AG04450 (cell line): ENCODE results near the gene SLC7A4. TPM values are rescaled to one million over a fixed set of nuclear protein-coding genes. Genes with fewer than 3 reads are reported as not detected.
"Not testable (repeated sequence)": the region's sequence is repeated elsewhere in the genome, so short reads cannot be mapped to it uniquely, and the experiment has no call there.

Experiments
- CTCF ChIA-PET: fragments of 300-600, 350-600 bp; formaldehyde crosslinking; extraction: SDS; loops from one replicate; lab custom pipeline; 2022; ENCODE audit warnings: antibody characterized with exemption, inconsistent platforms; lab: Charles Lee
- POLR2A ChIA-PET: fragments of 350-600 bp; formaldehyde crosslinking; extraction: SDS; loops from one replicate; lab custom pipeline; 2021; ENCODE audit warnings: antibody characterized with exemption, inconsistent platforms; lab: Yijun Ruan, JAX
- DNase-seq: peaks from one replicate; pipeline ENCODE4 v3.0.0-alpha.2; 2011; ENCODE audit warnings: low read depth, low spot score
- H3K27ac ChIP-seq: one replicate; pipeline ENCODE4 v1.5.1; 2012; ENCODE audit warnings: low read depth, low read length, control low read depth
- H3K27me3 ChIP-seq: one replicate; pipeline ENCODE4 v1.6.0; 2012; ENCODE audit warnings: low read length; ENCODE audit not compliant: control insufficient read depth, insufficient read depth
- H3K4me3 ChIP-seq: 2 replicates; pipeline ENCODE4 v1.5.1; 2011; ENCODE audit warnings: mild to moderate bottlenecking, low read depth, low read length, control low read depth
- H3K9me3 ChIP-seq: 2 replicates; pipeline ENCODE4 v1.5.1; 2012; ENCODE audit warnings: low read length; ENCODE audit not compliant: control insufficient read depth, insufficient read depth
- polyA plus RNA-seq: library from polyadenylated mRNA; depleted of rRNA; stranded (reverse); fragments of >200 nt; gene quantifications from 2 replicates; pipeline ENCODE4 v1.2.3, GENCODE V29; 2011
- TF ChIP-seq, protein P1 (sequence below): IDR thresholded peaks from 2 replicates; pipeline ENCODE4 v1.5.1; 2011; ENCODE audit warnings: low read depth, low read length, control low read depth, inconsistent platforms

Gene SLC7A4
- polyA plus RNA-seq, 1 experiment, result 0.11 TPM

DNA sequence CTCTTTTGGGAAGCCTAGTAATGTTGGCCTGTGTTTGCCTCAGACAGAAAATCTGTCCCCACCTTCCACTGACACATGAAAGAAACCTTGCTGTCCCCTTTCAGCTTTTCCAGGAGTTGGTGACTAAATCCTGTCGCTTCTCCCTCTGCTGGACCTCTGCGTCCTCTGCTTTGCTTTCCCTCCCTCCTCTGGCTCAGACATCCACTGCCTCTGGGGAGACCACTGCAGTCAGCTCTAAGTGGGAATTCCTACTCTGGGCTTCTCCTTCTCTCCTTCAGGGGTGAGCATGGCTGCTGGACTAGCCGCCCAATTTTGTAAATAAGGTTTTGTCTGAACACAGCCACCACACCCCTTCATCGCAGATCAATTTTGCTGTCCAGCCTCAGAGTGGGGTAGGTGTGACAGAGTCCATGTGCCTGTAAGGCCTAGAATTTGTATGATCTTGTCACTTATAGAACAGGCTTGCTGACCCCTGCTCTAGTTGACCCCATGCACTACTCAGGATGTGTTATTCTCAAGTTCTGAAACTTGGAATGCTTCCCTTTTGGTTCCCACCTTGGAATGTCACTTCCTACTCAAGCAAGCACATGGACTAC, 36.4 kb upstream of the SLC7A4 start:
- Histone ChIP-seq H3K4me3 (no peak overlapping the region), H3K9me3 (peaks cover 15% of the 10 kb centered on the region), H3K27ac (no peak overlapping the region), H3K27me3 (peaks cover 11% of the 10 kb centered on the region)
- ChIA-PET POLR2A (no interaction called here), CTCF (no interaction called here)
- no peak for DNase-seq
- TF ChIP-seq, protein P1, sequence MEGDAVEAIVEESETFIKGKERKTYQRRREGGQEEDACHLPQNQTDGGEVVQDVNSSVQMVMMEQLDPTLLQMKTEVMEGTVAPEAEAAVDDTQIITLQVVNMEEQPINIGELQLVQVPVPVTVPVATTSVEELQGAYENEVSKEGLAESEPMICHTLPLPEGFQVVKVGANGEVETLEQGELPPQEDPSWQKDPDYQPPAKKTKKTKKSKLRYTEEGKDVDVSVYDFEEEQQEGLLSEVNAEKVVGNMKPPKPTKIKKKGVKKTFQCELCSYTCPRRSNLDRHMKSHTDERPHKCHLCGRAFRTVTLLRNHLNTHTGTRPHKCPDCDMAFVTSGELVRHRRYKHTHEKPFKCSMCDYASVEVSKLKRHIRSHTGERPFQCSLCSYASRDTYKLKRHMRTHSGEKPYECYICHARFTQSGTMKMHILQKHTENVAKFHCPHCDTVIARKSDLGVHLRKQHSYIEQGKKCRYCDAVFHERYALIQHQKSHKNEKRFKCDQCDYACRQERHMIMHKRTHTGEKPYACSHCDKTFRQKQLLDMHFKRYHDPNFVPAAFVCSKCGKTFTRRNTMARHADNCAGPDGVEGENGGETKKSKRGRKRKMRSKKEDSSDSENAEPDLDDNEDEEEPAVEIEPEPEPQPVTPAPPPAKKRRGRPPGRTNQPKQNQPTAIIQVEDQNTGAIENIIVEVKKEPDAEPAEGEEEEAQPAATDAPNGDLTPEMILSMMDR, result no peak

DNA sequence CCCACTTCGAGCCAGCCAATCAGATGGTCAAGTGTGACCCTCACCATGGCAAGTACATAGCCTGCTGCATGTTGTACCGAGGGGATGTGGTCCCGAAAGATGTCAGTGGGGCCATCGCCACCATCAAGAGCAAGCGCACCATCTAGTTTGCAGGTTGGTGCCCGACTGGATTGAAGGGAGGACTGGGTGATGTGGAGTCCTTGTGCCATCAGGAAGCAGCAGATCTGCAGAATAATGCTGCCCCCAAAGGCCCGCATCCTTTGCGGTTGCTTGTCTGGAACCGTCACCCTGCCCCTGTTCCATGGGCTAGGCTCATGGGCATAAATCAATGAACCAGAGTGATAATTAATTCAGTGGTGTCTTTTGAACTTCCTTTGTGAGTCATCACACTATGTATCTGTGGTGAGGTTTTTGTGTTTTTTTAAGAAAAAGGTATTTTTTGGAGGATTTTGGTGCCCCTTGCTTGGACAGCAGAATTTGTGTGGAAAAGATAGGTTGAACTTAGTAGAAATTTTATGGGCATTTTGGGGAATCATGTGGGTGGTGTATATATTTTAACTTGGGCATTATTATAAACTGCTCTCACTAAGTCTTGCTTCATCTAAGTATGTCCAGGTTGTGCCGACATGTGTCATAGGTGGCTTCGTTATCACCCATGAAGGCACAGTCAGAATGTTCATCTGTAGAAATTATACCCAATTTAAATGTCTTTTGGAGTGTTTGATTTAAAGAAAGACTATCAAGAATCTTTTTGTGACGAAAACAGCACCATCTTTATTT, 35.7 kb upstream of the SLC7A4 start:
- Histone ChIP-seq H3K9me3 (peaks cover 15% of the 10 kb centered on the region), H3K27ac (no peak overlapping the region), H3K27me3 (peaks cover 11% of the 10 kb centered on the region), H3K4me3 (no peak overlapping the region)
- TF ChIP-seq, protein P1, result no peak
- CTCF ChIA-PET, result no interaction called here
- POLR2A ChIA-PET, result no interaction called here
- no peak for DNase-seq

DNA sequence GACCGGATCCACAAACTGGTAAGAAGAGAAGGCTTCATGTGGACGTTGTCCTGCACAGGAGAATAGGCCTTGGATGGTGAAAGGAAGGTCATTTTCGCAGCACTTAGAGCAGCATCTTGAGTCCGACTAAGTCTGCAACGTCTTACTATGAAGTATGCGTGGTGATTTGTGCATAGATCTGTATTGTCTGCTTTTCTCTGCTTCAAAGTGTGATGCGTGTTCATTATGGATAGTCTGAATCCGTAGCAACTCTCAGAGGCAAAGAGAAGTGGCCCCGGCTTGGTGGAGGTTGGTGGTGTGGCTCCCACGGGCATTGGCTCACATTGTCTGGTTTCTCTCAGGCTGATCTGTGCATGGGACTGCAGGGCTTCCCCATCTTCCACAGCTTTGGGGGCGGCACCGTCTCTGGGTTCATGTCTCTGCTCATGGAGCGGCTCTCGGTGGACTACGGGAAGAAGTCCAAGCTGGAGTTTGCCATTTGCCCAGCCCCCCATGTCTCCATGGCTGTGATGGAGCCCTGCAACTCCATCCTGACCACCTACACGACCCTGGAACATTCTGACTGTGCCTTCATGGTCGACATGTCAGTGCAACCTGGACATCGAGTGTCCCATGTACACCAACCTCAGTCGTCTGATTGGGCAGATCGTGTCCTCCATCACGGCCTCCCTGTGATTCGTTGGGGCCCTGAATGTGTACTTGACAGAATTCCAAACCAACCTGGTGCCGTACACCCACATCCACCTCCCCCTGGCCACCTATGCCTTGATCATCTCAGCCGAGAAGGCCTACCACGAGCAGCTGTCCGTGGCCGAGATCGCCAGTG, 34.9 kb upstream of the SLC7A4 start:
- POLR2A ChIA-PET, result no interaction called here
- Histone ChIP-seq H3K9me3 (peaks cover 8% of the 10 kb centered on the region), H3K4me3 (no peak overlapping the region), H3K27me3 (peaks cover 11% of the 10 kb centered on the region), H3K27ac (no peak overlapping the region)
- TF ChIP-seq, protein P1, result no peak
- no peak for DNase-seq
- CTCF ChIA-PET, result interaction anchor here (3.3 kb wide), 1 partner anchor 36 kb away, joined by 10 read pairs; no protein-coding TSS in a partner anchor

DNA sequence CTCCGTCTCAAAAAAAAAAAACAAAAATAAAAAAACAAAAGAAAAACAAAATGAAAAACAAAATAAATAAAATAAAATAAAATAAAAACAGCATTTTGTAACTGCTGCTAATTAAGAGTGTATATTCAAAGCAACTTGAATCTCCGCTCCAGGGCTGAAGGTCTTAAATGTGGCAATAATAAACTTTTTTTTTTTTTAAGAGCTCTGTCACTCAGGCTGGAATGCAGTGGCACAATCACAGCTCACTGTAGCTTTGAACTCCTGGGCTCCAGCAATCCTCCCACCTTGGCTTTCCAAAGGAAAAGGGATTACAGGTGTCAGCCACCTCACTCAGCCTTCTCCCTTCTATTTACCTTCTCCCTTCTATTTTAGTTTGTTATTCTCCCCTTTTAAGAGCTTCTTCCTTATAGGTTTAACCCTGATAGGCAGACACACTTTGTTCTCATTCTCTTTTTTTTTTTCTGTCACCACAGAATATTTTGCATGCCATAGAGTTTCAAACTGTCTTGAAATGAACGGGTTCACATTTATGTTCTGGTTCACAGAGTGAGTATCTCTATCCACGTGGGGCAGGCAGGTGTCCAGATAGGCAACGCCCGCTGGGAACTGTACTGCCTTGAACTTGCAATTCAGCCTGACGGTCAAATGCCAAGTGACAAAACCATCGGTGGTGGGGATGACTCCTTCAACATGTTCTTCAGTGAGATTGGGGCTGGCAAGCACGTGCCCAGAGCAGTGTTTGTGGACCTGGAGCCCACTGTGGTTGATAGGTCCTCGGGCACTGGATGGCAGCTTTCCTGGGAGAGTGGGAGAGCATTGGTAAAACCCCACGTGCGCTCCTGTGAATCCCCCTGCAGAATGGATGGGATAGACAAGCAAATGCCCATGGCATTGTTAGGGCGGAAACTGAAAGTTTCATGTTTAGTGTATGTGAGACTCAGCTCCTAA, 32.8 kb upstream of the SLC7A4 start:
- Histone ChIP-seq H3K4me3 (no peak overlapping the region), H3K27me3 (peaks cover 11% of the 10 kb centered on the region), H3K27ac (no peak overlapping the region), H3K9me3 (no peaks in the 10 kb centered on the region)
- TF ChIP-seq, protein P1, result no peak
- ChIA-PET POLR2A (no interaction called here), CTCF (interaction anchor here (3.3 kb wide), 1 partner anchor 38 kb away, joined by 10 read pairs; no protein-coding TSS in a partner anchor)
- DNase-seq, result no peak

DNA sequence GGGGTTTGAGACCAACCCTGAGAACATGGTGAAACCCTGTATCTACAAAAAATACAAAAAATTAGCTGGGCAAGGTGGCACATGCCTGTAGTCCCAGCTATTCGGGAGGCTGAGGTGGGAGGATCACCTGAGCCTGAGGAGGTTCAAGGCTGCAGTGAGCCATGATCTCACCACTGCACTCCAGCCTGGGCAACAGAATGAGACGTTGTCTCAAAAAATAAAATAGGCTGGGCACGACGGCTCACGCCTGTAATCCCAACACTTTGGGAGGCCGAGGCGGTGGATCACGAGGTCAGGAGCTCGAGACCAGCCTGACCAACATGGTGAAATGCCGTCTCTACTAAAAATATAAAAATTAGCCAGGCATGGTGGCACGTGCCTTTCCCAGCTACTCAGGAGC, 32.1 kb upstream of the SLC7A4 start:
- H3K27me3 ChIP-seq, POLR2A ChIA-PET: not testable (repeated sequence)
- CTCF ChIA-PET, result interaction anchor here (3.3 kb wide), 1 partner anchor 39 kb away, joined by 10 read pairs; no protein-coding TSS in a partner anchor

DNA sequence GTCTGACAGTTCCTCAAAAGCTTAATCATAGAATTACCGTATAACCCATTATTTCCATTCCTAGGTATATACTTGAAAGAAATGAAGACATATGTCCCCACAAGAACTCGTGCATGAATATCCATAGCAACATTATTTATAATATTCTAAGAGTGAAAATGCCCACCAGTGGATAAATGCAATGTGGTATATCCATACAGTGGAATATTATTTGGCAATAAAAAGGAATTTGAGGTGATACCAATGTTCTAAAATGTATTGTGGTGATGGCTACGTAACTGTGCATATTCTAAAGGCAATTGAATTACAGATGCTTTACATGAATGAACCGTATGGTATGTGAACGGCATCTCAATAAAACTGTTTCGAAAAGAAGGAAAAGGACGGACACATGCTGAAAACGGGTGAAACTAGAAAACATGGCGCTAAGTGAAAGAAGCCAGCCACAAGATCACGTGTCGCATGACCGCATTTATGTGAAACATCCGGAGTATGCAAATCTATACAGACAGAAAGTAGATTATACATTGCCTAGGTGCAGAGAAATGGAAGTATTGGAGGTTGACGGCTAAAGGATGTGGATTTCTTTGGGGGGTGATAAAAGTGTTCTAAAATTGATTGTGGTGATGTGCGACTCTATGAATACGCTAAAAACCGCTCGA, 29.4 kb upstream of the SLC7A4 start:
- CTCF ChIA-PET, result interaction anchor here (0.6 kb wide), 1 partner anchor 41 kb away, joined by 3 read pairs; no protein-coding TSS in a partner anchor
- H3K27ac ChIP-seq, H3K4me3 ChIP-seq, POLR2A ChIA-PET, DNase-seq, H3K27me3 ChIP-seq, H3K9me3 ChIP-seq: not testable (repeated sequence)

More for the DNA sequence above, 32.1 kb upstream of the SLC7A4 start:
- DNase-seq, H3K4me3 ChIP-seq, H3K9me3 ChIP-seq, H3K27ac ChIP-seq: not testable (repeated sequence)
